Endodermal cell (in vitro differentiated cells): Measurements from ENCODE around the gene GPS2. TPM values are rescaled to one million over a fixed set of nuclear protein-coding genes. Genes with fewer than 3 reads are reported as not detected.

Source experiments
- DNase-seq: peaks from one replicate; pipeline ENCODE4 v3.0.0-alpha.2; 2017
- H3K27ac ChIP-seq: 2 replicates; pipeline ENCODE4 v1.5.1; 2013; ENCODE audit warnings: mild to moderate bottlenecking, low read depth, low read length, moderate library complexity
- H3K27me3 ChIP-seq: 2 replicates; pipeline ENCODE4 v1.6.1; 2013; ENCODE audit warnings: mild to moderate bottlenecking, low read length, moderate library complexity; ENCODE audit not compliant: insufficient read depth, control insufficient read depth, poor library complexity, severe bottlenecking
- H3K36me3 ChIP-seq: 2 replicates; pipeline ENCODE4 v1.7.0; 2013; ENCODE audit warnings: mild to moderate bottlenecking, low read length, moderate library complexity; ENCODE audit not compliant: control insufficient read depth, insufficient read depth
- H3K4me1 ChIP-seq: one replicate; pipeline ENCODE4 v1.7.0; 2013; ENCODE audit warnings: low read length; ENCODE audit not compliant: control insufficient read depth, insufficient read depth
- H3K4me3 ChIP-seq: 2 replicates; pipeline ENCODE4 v1.5.1; 2013; ENCODE audit warnings: mild to moderate bottlenecking, low read length, moderate library complexity
- H3K9ac ChIP-seq: 2 replicates; pipeline ENCODE4 v1.6.1; 2013; ENCODE audit warnings: mild to moderate bottlenecking, low read length, moderate library complexity; ENCODE audit not compliant: poor library complexity, severe bottlenecking; ENCODE audit errors: extremely low read depth
- H3K9me3 ChIP-seq: 2 replicates; pipeline ENCODE4 v1.6.1; 2013; ENCODE audit warnings: mild to moderate bottlenecking, low read length, moderate library complexity; ENCODE audit not compliant: control insufficient read depth
- H3K27ac Mint-ChIP-seq: 2 replicates; pipeline ENCODE4 v1.8.0; 2020; ENCODE audit warnings: mixed read lengths
- H3K27me3 Mint-ChIP-seq: 2 replicates; pipeline ENCODE4 v1.8.0; 2021; ENCODE audit warnings: mild to moderate bottlenecking, mixed read lengths; ENCODE audit not compliant: insufficient read depth
- H3K36me3 Mint-ChIP-seq: 2 replicates; pipeline ENCODE4 v1.8.0; 2020; ENCODE audit warnings: low read depth, mixed read lengths
- H3K4me1 Mint-ChIP-seq: 2 replicates; pipeline ENCODE4 v1.8.0; 2020; ENCODE audit warnings: mixed read lengths
- H3K4me3 Mint-ChIP-seq: 2 replicates; pipeline ENCODE4 v1.8.0; 2020; ENCODE audit warnings: mild to moderate bottlenecking, moderate library complexity, mixed read lengths
- H3K9me3 Mint-ChIP-seq: 2 replicates; pipeline ENCODE4 v1.8.0; 2020; ENCODE audit warnings: mild to moderate bottlenecking, mixed read lengths
- WGBS, 2 experiments: methylation state at CpG; one replicate each; pipeline versions ENCODE4 v1.1.5 to v1.1.7; 2013; ENCODE audit warnings: missing lambda C conversion rate in 2 of 2, mixed read lengths in 1 of 2; ENCODE audit not compliant: insufficient coverage in 1 of 2, insufficient read length in 1 of 2; 5-methylcytosine and 5-hydroxymethylcytosine counted together
- total RNA-seq, 2 donors: library from RNA; stranded (reverse); fragmentation: NEBNext Ultra II Directional in 1 of 2; extraction: Animal tissue kit (Norgen Biotek cat#: 25700) in 1 of 2; gene quantifications; 2 replicates in 1 of 2; 3 replicates in 1 of 2; pipeline ENCODE4 v1.2.1, GENCODE V29; 2021
- TF ChIP-seq, protein P1 (sequence below): fragments of 200-600 bp; sonication (generic); conservative IDR thresholded peaks from 2 replicates; pipeline ENCODE4 v1.5.0; 2021; ENCODE audit warnings: antibody characterized with exemption, mild to moderate bottlenecking

GPS2 gene
- total RNA-seq, 2 donors from 2014 or later: 43.6 to 47.2 TPM

DNA sequence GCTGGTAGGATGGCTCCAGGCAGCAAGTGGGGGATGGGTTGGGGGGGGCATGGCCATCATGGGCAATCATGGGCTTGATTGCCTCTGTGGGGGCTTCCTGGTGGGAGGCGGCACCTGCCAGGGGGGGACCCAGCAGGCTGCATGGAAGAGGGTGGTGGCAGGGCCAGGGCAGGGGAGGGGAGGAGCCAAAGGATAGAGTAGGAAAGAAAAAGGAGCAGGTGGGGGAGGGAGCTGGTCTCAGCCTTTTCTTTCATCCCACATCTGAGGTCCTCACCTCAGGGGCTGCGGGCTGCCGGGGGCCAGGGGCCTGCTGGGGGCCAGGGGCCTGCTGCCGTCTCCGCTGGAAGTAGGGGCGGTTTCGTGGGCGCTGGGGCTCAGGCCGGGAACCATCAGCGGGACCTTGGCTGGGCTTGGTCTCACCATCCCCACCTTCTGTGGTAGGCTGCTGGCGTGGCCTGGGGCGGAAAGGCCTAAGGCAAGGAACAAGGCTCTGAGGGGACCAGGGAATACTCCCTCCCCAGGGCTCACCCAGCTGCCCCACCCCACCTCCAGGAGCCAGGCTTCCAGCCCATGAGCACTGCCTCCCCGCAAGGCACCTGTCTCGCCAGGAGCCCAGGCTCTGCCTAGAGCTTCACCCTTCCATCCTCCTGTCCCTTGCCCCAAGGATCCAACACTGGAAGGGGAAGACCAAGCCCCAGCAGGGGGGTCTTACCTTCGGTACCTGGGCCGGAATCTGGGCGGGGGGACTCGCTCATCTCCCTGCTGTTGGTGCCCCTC, 25.7 kb downstream of the GPS2 start:
- Histone ChIP-seq H3K4me1 (no peaks in the 10 kb centered on the region), H3K9ac (no peak overlapping the region), H3K27ac (no peak overlapping the region), H3K9me3 (no peaks in the 10 kb centered on the region), H3K27me3 (peaks cover 32% of the 10 kb centered on the region), H3K36me3 (no peaks in the 10 kb centered on the region), H3K4me3 (no peak overlapping the region)
- 92 to 93% methylated on average over 9 to 18 of the region's 18 CpGs for WGBS, 2 experiments
- TF ChIP-seq, protein P1, sequence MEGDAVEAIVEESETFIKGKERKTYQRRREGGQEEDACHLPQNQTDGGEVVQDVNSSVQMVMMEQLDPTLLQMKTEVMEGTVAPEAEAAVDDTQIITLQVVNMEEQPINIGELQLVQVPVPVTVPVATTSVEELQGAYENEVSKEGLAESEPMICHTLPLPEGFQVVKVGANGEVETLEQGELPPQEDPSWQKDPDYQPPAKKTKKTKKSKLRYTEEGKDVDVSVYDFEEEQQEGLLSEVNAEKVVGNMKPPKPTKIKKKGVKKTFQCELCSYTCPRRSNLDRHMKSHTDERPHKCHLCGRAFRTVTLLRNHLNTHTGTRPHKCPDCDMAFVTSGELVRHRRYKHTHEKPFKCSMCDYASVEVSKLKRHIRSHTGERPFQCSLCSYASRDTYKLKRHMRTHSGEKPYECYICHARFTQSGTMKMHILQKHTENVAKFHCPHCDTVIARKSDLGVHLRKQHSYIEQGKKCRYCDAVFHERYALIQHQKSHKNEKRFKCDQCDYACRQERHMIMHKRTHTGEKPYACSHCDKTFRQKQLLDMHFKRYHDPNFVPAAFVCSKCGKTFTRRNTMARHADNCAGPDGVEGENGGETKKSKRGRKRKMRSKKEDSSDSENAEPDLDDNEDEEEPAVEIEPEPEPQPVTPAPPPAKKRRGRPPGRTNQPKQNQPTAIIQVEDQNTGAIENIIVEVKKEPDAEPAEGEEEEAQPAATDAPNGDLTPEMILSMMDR: no peak
- no peaks in the 10 kb centered on the region for H3K36me3 Mint-ChIP-seq
- no peak overlapping the region for H3K27ac Mint-ChIP-seq
- H3K27me3 Mint-ChIP-seq: peaks cover 51% of the 10 kb centered on the region
- no peak for DNase-seq
- H3K4me3 Mint-ChIP-seq: no peak overlapping the region
- peaks cover 3% of the 10 kb centered on the region for H3K4me1 Mint-ChIP-seq
- no peaks in the 10 kb centered on the region for H3K9me3 Mint-ChIP-seq

DNA sequence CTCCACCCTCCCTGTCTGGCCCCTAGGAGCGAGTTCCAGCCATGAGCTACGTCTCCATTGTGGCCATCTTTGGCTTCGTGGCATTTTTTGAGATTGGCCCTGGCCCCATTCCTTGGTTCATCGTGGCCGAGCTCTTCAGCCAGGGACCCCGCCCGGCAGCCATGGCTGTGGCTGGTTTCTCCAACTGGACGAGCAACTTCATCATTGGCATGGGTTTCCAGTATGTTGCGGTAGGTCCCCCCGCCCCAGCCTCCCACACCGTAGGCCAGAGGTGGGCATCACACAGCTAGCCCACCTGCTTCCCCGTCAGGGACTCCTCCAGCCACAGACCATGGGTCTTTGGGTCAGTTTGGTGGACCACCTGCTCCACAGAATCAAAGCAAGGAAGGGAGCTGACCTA, 29.5 kb downstream of the GPS2 start:
- Histone ChIP-seq H3K36me3 (no peaks in the 10 kb centered on the region), H3K27me3 (peaks cover 16% of the 10 kb centered on the region), H3K4me3 (no peak overlapping the region), H3K9ac (no peak overlapping the region), H3K27ac (no peak overlapping the region), H3K4me1 (peaks cover 4% of the 10 kb centered on the region), H3K9me3 (no peaks in the 10 kb centered on the region)
- no peak overlapping the region for H3K27ac Mint-ChIP-seq
- H3K36me3 Mint-ChIP-seq: no peaks in the 10 kb centered on the region
- TF ChIP-seq, protein P1: no peak
- H3K4me3 Mint-ChIP-seq: no peak overlapping the region
- peaks cover 49% of the 10 kb centered on the region for H3K27me3 Mint-ChIP-seq
- H3K9me3 Mint-ChIP-seq: no peaks in the 10 kb centered on the region
- DNase-seq: no peak
- no peaks in the 10 kb centered on the region for H3K4me1 Mint-ChIP-seq
- 90 to 98% methylated on average over 7 to 12 of the region's 12 CpGs for WGBS, 2 experiments

DNA sequence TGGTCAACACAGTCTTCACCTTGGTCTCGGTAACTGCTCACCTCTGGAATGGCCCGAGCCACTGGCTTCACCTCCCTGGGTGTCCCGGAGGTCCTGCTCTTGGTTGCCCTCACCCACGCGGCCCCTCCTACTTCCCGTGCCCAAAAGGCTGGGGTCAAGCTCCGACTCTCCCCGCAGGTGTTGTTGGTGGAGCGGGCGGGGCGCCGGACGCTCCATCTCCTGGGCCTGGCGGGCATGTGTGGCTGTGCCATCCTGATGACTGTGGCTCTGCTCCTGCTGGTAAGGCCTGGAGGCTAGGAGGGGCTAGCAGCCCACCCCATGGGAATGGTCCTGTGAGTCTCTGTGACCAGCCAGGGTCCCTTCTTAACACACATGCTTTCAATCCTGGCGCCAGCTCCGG, 30.2 kb downstream of the GPS2 start:
- Mint-ChIP-seq H3K4me1 (peaks cover 5% of the 10 kb centered on the region), H3K27me3 (peaks cover 44% of the 10 kb centered on the region), H3K36me3 (no peaks in the 10 kb centered on the region), H3K4me3 (no peak overlapping the region), H3K9me3 (no peaks in the 10 kb centered on the region), H3K27ac (no peak overlapping the region)
- peaks cover 16% of the 10 kb centered on the region for H3K27me3 ChIP-seq
- H3K4me3 ChIP-seq: no peak overlapping the region
- H3K4me1 ChIP-seq: peaks cover 5% of the 10 kb centered on the region
- H3K36me3 ChIP-seq: no peaks in the 10 kb centered on the region
- TF ChIP-seq, protein P1: no peak
- H3K9me3 ChIP-seq: no peaks in the 10 kb centered on the region
- WGBS, 2 experiments: 90 to 96% methylated on average over 10 to 16 of the region's 16 CpGs
- H3K9ac ChIP-seq: no peak overlapping the region
- no peak for DNase-seq
- no peak overlapping the region for H3K27ac ChIP-seq
